ENCODE measurements around the gene ARHGEF39.
A peak's percentile ranks its signal among the peaks of the same experiment; 100 is the strongest.

The ARHGEF39 gene, protein sequence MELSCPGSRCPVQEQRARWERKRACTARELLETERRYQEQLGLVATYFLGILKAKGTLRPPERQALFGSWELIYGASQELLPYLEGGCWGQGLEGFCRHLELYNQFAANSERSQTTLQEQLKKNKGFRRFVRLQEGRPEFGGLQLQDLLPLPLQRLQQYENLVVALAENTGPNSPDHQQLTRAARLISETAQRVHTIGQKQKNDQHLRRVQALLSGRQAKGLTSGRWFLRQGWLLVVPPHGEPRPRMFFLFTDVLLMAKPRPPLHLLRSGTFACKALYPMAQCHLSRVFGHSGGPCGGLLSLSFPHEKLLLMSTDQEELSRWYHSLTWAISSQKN

DNA sequence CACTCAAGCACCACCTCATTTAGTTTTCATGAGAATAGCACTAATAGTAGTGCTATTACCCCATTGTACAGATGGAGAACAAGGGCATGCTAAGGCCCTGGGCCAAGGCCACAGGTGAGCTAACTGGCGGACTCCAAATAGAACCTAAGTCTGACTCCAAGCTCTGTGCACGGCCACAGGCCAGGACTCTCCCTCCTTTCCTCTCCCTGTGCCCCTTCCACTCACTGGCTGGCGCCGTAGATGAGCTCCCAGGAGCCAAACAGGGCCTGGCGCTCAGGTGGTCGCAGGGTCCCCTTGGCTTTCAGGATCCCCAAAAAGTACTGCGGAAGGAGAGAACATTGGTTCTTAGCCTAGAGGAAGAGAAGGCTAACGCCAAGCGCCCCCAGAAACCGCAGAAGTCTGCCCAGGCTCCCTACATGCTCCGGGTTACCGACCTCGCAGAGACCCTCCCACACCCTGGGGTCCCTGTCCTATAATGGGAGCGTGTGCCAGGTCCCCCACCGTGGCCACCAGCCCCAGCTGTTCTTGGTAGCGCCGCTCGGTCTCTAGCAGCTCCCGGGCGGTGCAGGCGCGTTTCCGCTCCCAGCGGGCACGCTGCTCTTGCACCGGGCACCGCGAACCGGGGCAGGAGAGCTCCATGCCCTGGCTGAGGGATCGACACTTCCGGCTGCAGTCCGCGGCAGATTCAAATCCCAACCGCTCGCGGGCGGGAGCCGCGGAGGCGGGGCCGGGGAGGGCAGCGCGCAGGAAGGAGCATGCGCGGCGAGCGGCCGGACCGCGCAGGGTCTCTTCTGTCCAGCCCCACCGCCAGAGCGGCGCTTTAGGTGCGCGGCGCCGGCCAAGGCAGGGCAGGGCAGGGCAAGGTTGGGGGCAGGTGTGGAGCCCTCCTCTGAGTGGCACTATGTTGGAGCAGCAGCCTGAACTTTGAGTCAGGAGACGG lies at the start of gene ARHGEF39:
TSS of gene ARHGEF39 (minus strand) at position 665 of the 940 bp plus-strand sequence. CDS start at position 639, 26 bp downstream.
- peak; percentile 57 for DNase-seq

DNA sequence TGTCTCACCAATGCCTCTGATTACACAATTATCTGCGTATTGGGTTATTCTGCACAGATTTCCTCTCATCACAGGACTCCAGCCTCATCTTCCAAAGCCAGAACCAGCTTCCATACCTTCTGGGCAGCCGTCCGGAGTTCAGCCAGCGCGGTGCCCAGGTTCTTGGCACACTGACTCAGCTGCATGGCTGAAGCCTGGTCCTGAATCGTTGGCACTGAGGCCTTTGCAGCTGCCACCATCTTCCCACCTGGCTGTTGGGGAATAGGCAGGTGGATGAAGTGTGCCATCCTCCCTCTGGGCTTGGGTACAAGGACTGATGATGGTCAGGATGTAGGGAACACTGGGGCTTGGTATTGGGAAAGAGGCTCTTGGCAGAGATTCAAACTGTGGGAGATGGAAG lies 49.1 kb upstream of the ARHGEF39 start:
- DNase-seq: no peak

DNA sequence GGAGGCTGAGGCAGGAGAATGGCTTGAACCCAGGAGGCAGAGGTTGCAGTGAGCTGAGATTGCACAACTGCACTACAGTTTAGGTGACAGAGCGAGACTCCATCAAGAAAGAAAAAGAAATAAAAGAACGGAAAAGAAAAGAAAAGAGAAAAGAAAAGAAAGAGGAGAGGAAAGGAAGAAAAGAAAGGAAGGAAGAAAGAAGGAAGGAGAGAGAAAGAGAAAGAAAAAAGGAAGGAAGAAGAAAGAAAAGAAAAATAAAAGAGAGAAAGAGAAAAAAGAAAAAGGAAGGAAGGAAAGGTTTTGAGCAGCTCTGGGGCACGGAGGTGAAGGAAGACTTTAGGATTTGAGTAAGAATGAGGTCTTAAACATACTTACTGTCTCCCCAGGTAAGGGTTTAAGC lies 48.6 kb upstream of the ARHGEF39 start:
- no peak for DNase-seq

DNA sequence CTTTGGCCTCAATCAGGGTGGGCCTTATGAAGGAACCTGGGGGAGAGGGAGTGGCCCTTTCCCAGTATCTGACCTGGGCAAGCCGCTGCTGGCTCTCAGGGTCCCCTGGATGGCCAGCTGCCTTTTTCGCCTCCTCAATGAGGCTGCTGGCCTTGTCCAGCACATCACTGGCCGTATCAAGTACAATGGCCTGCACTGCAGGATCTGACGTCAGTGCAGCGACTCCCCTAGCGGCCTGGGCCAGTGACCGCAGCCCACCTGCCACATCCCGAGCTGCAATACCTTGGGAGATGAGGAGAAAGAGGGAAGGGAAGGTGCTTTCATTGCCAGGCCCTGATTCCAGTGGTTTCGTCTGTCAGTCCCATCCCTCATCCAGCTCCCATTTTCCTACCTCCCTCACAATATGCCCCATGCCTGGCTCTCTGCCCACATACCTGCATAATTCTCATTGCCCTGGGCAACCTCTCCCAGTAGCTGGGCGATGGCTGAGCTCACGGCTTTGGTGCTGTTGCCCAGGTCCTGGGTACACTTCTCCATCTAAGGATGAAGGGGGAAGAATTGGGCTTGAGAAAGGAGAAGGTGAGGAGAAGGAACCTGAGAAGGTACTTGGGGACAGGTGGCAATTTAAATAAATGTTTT lies 47.9 kb upstream of the ARHGEF39 start:
- DNase-seq: no peak

DNA sequence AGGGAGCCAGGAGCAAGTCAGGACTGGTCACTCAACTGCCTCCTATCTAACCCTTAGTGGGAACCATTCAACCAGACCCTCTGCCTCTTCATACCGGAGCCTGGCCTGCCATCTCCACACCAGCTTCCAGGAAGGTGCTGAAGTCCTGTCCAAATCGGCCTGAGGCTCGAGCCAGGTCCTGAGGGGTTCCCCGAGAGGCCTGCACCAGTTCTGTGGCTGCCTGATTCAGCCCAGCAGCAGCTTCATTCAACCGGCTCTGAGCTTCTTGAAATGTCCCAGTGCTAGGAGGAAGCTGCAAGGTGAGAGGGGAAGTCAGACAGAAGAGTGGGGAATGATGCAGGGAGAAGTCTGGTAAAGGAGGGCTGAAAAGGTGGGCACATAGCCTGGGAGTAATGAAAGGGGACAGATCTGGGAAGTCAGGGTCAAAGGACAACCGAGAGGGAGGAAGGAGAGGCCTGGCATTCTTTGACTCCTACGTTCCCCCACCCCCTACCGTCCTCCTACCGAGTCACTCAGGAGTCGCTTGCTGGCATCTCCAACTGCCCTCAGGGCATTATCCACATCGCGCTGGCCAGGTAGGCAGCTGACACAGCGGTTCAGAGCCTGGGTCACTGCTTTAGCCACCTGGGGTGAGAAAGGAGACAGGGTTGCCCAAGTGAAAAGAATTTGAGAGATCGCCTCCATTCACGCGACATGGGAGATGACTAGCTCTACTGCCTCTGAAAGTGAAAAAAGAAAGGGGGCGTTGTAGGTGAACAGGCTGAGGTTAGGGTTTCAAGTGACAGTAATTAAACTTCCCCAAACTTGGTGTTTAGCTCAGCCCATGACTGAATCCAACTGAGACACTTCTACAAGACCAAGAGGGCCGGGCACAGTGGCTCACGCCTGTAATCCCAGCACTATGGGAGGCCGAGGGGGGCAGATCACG lies 46.8 kb upstream of the ARHGEF39 start:
- DNase-seq: no peak

DNA sequence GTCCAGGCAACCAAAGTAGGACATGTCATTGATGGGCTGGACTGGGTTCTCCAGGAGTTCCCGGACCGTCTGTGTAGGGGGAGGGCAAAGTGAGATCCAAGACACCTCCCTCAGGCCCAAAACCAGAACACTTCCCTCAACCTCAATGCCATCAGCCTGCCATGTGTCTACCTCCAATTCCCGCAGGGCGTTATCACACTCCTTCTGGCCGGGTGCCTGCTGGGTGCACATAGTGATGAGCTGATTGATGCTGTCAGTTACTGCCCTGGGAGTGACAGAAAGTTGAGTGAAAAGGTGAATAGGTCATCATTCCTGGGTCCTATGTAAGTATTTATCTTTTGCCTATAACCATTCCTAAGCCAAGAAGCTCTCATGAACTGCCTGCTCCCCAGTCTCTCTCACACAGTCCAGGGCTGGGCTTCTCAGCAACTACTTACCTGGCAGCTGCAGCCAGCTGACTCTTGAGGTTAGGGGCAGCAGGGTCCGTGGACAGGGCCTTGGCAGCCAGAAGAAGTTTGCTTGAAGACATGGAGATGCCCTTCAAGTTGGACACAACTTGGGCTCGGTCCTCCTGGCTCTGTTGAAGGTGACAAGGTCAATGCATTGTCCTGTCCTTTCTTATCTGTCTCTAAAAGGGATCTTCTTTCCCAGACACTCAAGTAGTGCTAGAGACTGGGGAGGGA lies 46.0 kb upstream of the ARHGEF39 start:
- DNase-seq: no peak

DNA sequence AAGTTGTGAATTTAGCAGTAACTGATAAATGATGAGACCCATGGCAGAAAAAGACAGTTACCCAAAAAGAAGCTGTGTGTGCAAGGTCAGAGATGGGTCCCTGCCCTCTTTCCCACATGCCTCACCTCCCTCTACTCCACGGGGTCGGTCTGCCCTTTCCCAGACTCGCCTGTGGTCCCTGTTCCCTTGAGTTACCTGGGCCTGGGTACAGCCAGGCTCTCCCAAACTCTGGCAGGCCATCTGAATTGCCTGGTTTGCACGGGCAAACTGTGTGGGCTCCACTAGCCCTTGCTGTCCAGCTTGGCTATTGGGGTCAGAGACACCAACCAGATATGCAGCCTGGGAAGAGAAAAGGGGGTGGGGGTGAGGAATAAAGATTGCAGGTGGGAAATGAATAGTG lies 43.2 kb upstream of the ARHGEF39 start:
- no peak for DNase-seq

DNA sequence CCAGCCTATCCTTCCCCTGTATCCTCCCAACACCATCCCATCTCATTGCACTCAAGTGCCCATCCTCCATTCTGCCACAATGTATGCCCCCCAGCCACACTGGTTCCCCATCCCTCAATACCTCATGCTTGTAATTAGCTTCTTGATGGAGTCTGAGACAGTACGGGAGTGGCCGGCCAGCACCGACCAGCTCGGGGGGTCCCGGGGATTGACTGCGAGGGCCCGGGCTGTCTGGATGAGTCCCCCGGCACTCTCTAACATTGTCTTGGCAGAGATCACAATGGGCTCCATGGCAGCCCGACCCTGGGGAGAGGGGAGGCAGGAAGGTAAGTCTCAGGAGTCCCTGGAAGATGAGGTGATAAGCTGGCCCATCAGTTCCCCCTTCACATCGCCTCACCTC lies 42.0 kb upstream of the ARHGEF39 start:
- no peak for DNase-seq

DNA sequence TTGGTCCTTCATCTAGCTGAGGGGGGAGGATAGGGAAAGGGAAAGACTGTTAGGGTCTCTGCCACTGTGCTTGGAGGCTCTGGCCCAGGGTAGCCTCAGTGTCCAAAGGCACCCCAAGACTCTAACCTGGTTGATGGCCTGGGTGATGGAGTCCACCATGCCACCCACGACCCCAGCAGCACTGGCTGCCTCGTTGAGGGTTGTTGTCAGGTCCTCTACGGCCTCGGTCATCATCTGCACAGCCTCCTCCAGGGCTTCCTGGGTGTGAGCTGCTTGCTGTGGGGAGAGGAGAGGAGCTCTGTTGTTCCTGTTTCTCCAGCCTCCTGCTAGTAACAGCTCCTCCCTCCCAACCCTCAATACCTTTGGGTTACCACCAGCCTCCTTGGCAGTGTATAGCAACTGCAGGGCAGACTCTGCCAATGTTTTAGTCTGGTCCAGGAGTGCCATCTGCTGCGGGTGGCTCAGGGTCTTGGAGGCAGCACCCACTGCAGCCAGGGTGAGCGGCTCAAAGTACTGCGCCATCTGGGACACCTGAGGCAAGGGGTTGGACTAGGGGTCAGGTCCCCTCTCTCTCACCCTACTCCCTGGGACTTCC lies 40.9 kb upstream of the ARHGEF39 start:
- DNase-seq: no peak

DNA sequence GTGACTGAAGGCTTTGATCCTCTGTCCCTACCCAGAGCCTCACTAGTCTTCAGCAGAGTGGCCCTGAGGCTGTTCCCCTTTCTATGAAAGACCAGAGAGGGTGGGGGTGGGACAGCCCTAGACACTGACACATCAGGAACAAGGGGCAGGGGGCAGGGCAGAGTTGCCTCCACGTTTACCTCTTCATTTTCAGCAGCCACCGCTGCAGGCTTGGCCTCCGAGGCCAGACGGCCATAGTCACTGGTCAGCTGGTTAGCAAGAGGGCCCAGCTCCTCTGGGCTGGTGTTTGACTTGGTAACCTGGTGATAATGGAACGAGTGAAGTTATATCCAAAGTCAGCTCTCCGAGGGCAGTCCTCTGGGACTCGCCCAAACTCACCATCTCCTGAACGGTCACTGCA lies 40.4 kb upstream of the ARHGEF39 start:
- DNase-seq: no peak

DNA sequence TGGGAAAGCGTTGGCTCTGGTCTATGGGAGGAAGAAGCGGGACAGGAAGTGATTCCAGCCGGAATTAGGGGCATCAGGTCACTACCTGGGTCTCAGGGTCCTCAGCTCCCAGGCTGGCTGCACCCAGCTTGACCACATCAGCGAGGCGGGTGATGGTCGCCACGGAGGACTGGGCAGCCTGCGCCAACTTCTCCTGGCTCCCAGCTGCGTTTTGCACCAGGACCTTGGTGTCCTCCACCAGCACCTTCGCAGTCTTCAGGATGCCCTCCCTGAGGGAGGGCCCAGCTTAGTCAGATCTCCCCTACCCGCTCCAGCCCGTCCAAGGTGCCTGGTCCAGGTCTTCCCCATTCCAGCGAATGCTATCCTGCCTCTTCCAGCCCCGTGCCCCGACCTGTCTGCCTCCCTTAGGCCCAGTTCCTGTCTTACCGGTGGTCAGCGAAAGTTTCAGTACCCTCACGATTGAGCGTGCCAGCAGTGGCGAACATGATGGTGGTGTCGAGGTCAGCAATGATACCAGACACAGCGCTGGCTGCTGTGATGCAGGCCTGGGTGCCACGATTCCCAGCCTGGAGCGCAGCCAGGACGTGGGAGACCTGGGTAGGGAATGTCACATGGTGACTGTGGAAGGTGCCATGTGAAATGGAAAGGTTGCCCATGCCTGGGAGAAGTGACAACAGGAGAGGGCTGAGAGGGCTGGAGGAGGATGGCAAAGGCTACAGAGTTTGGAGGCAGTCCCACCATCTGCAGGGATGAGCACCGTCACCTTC lies 39.1 kb upstream of the ARHGEF39 start:
- DNase-seq: no peak

DNA sequence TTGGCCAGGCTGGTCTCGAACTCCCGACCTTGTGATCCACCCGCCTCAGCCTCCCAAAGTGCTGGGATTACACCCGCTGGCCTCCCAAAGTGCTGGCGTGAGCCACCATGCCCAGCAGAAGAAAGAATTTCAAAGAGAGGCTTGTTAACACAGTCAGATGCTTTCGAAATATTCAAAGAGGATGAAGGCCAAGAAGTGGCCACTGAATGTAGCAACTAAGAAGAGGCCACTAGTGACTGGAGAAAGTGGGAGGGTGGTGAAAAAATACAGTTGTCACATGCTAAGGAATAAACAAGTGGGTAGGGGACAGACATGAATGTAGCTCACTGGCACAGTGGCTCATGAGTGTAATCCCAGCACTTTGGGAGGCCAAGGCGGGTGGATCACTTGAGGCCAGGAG lies 37.7 kb upstream of the ARHGEF39 start:
- DNase-seq: no peak

DNA sequence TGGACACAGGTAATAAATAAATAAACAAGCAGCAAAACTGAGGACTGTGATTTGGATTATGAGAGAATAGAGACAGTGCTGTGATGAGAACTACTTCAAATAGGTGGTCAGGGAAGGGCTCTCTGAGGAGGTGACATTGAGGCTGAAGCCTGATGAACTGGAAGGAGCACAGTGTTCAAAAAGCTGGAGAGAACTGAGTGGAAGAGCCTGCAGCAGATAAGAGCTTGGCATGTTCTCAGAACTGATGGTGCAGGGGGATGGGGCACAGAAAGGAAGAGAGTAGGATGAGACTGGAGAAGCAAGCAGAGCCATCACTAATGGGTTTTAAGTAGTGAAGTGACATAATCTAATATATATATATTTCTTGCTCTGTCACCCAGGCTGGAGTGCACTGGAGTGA lies 35.9 kb upstream of the ARHGEF39 start:
- no peak for DNase-seq

DNA sequence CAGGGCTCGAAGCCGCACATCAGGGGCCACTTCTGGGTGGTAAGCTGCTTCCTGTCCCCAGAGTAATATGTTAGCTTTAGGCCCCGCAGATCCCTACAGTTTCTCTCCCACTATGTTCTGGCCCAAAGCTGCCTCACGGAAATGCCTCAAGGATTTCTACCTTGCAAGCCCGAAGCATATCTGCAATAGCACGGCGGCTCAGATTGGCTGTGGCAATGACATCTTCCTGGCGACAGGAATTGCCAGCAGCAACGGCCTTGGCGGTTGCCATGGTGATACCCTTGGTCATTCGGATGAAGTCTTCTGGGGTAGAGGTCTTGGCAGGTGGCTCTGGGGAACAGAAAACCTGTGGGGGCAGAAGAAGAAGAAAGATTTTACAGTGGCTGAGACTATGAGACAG lies 35.0 kb upstream of the ARHGEF39 start:
- DNase-seq: no peak

DNA sequence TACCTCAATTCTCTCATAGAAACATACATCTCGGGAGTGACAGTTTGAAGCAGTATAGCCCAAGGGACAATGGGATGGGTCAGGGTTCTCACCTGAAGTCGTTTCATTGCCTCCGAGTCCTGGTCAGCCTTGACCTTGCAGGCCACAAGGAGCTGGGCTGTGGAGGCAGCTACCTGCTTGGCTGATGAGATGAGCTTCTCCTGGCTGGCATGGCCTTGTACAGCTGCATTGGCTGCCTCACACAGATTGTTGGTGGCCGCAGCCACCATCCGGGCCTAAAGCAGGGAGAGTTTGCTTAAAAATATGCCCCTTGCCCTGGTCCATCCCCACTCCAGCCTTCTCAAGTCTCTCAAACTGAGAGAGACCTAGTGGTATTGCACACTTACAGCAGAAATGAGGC lies 33.2 kb upstream of the ARHGEF39 start:
- DNase-seq: no peak

DNA sequence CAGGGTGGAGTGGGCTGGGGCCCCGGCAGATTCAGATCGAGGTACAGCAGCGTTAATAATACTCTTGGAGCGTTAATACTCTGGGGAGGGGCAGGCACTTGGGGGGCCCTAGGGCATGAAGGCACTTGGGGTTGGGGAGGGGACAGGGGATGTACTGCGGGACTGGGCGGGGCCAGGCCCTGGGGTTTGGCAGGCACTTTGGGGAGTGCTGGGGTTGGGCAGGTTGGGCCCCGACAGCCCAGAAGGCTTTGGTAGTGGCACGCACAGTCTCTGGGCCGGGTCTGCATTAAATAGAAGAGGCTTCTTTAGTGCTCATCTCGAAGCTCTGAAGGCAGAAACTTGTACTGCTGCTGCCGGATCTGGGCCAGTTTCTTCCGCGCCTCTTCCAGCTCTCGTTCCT lies 32.5 kb upstream of the ARHGEF39 start:
- no peak for DNase-seq

DNA sequence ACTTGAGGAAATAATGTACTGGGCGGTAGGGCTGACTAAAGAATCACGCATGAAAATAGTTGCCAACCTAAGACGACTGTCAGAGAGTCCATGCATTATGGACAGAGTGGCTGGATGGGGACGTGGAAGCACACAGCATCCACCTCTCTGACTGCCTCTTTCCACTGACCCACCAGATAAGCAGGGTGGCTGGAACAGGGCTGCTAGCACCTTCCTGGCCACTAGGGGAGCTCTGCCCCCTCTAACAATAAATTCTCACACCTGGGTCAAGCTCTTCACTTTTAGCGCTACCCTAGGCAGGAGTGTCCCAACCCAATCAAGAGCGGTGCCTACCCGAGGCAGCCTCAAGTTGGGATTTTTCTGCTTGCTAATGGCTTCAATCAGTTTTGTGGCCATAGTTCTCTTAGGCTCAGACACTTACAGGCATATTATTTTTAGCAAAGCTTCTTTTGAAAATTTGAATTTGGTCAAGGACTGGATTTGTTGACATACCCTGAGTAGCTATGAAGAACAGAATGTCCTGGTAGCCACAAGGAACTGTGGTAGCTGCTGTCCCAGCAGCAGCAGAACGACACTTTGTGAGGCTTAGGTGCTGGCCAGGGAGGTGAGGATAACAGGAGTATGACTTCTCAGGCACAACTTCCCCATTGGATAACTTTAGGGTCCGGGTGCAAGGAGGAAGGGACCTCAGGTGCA lies 31.7 kb upstream of the ARHGEF39 start:
- peak; percentile 59 for DNase-seq

DNA sequence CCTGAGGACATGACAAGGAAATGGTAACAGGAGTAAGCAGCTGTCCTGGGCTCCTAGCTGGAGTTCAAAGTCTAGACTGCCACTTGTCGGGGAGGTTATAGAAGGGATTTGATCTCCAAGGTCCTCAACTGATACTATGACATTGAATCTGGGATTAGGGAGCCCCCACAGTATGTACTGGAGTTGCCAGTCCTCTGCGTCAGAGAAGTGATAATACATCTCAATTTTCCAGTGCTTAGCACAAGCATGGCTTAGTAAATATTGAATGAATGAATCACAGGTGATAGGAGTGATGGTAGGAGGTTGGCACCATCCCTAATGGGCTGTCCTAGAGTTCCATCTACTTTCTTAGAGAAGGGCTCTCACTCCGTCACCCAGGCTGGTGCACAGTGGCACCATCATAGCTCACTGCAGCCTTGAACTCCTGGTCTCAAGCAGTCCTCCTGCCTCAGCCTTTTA lies 31.0 kb upstream of the ARHGEF39 start:
- no peak for DNase-seq

DNA sequence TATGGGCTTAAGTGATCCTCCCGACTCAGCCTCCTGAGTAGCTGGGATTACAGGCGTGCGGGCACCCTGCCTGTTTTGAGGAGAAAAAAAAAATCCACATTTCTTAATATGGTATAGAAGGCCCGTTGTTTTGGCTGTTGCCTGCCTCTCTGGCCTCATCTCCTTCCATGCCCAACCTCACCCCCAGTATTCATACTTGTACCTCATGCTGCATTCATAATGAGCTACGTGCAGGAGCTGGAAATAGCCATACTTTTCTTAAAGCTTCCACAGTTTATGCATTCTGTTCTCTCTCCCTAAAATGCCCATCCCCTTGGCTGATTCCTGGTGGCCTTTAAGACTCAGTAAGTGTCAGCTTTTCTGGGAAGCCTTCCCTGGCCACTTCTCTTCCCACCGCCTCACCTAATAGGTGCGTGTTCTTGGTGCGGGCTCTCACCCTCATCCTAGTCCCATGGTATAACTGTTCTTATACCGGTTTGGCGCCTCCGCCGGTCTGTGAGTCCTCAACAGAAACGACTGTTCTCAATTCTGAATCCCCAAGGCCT lies 26.8 kb upstream of the ARHGEF39 start:
- DNase-seq: no peak

DNA sequence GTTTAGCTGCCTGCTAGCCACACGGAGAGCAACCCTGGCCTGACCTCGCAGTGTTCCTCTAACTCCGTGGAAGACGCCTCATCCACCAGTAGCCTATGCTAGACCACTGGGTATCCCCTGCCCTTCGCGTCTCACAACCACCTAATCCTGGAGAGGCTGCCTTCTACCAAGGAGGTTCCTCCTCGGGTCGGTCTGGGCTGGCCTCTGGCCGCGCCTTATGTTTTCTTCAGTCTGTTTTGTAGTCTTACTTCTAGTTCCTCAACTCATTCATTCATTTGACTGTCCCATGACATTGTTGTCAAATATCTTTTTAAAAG lies 26.3 kb upstream of the ARHGEF39 start:
- DNase-seq: no peak

Measured in activated gamma-delta T cell treated with Interleukin-2 at 50 U/mL for 16 hours (primary cell).